ENCODE measurements around the gene C1orf21.

- TF ChIP-seq CTCF (IDR thresholded peaks at IDR 0.05 in 4 of 5, conservative IDR thresholded peaks at IDR 0.05 in 1 of 5) (no peak), POLR2A (IDR thresholded peaks at IDR 0.05) (no peak)
Observed at GRCh38 chr1:184620469-184620868, 233.6 kb downstream of the C1orf21 start.

All from gastrocnemius medialis (tissue), 4 donors.